Liver (tissue), 9 donors: ENCODE results near the gene TTF2. TPM values are rescaled to one million over a fixed set of nuclear protein-coding genes. Genes with fewer than 3 reads are reported as not detected.

Experiments used
- DNase-seq: peaks from one replicate; pipeline ENCODE4 v3.0.0-alpha.2; 2017; ENCODE audit warnings: low spot score
- H3K27ac ChIP-seq, 2 donors: one replicate each; pipeline ENCODE4 v1.7.0; 2013; ENCODE audit warnings: inconsistent platforms in 2 of 2, low read length in 2 of 2, control low read depth in 1 of 2, low read depth in 1 of 2, mild to moderate bottlenecking in 1 of 2
- H3K27me3 ChIP-seq, 4 donors: one replicate each; pipeline versions ENCODE4 v1.6.1 to v1.7.0; 2013; ENCODE audit warnings: low read length in 3 of 4, inconsistent platforms in 1 of 4, mild to moderate bottlenecking in 1 of 4, moderate library complexity in 1 of 4; ENCODE audit not compliant: control insufficient read depth in 4 of 4, insufficient read depth in 4 of 4
- H3K36me3 ChIP-seq, 4 donors: one replicate each; pipeline versions ENCODE4 v1.6.1 to v1.7.0; 2013; ENCODE audit warnings: low read length in 3 of 4, mild to moderate bottlenecking in 3 of 4, low read depth in 1 of 4, moderate library complexity in 1 of 4; ENCODE audit not compliant: control insufficient read depth in 4 of 4, insufficient read depth in 3 of 4
- H3K4me1 ChIP-seq, 4 donors: one replicate each; pipeline versions ENCODE4 v1.6.1 to v1.7.0; 2013; ENCODE audit warnings: low read length in 3 of 4, mild to moderate bottlenecking in 3 of 4, moderate library complexity in 1 of 4; ENCODE audit not compliant: control insufficient read depth in 4 of 4, insufficient read depth in 4 of 4
- H3K4me3 ChIP-seq, 3 donors: one replicate each; pipeline versions ENCODE4 v1.6.1 to v1.7.0; 2013; ENCODE audit warnings: low read length in 3 of 3, control low read depth in 1 of 3, low read depth in 1 of 3, mild to moderate bottlenecking in 1 of 3
- H3K9ac ChIP-seq, 2 donors: one replicate each; pipeline ENCODE4 v1.7.0; 2013; ENCODE audit warnings: low read length in 2 of 2, mild to moderate bottlenecking in 2 of 2, moderate library complexity in 2 of 2, control low read depth in 1 of 2, low read depth in 1 of 2
- H3K9me3 ChIP-seq, 4 donors: one replicate each; pipeline versions ENCODE4 v1.6.1 to v1.7.0; 2013; ENCODE audit warnings: low read length in 3 of 4; ENCODE audit not compliant: control insufficient read depth in 4 of 4
- EGR1 ChIP-seq, 2 donors: IDR thresholded peaks; 2 replicates each; pipeline ENCODE4 v1.6.1; 2016 to 2018; ENCODE audit warnings: antibody characterized with exemption in 2 of 2, low read depth in 2 of 2
- FOXA1 ChIP-seq: IDR thresholded peaks from 2 replicates; pipeline ENCODE4 v1.6.1; 2016; ENCODE audit warnings: antibody characterized with exemption
- FOXA2 ChIP-seq: IDR thresholded peaks from 2 replicates; pipeline ENCODE4 v1.6.1; 2016; ENCODE audit warnings: antibody characterized with exemption
- GABPA ChIP-seq, 2 donors: IDR thresholded peaks in 1 of 2; conservative IDR thresholded peaks in 1 of 2; 2 replicates each; pipeline ENCODE4 v1.6.1; 2016; ENCODE audit warnings: antibody characterized with exemption in 2 of 2, mild to moderate bottlenecking in 1 of 2, moderate library complexity in 1 of 2
- HNF4A ChIP-seq, 2 donors: conservative IDR thresholded peaks; 2 replicates each; pipeline ENCODE4 v1.6.1; 2016; ENCODE audit warnings: antibody characterized with exemption in 2 of 2, mild to moderate bottlenecking in 2 of 2
- HNF4G ChIP-seq: IDR thresholded peaks from 2 replicates; pipeline ENCODE4 v1.6.1; 2016; ENCODE audit warnings: antibody characterized with exemption
- JUND ChIP-seq, 2 donors: IDR thresholded peaks; 2 replicates each; pipeline ENCODE4 v1.6.1; 2016; ENCODE audit warnings: antibody characterized with exemption in 2 of 2
- NR2F2 ChIP-seq: IDR thresholded peaks from 2 replicates; pipeline ENCODE4 v1.6.1; 2016; ENCODE audit warnings: antibody characterized with exemption
- RAD21 ChIP-seq, 2 donors: IDR thresholded peaks; 2 replicates each; pipeline ENCODE4 v1.6.1; 2016; ENCODE audit warnings: antibody characterized with exemption in 2 of 2, mild to moderate bottlenecking in 2 of 2
- RXRA ChIP-seq, 2 donors: IDR thresholded peaks; 2 replicates each; pipeline ENCODE4 v1.6.1; 2017 to 2018; ENCODE audit warnings: antibody characterized with exemption in 2 of 2, mild to moderate bottlenecking in 1 of 2
- SP1 ChIP-seq: IDR thresholded peaks from 2 replicates; pipeline ENCODE4 v1.6.1; 2018; ENCODE audit warnings: antibody characterized with exemption, mild to moderate bottlenecking
- YY1 ChIP-seq: IDR thresholded peaks from 2 replicates; pipeline ENCODE4 v1.6.1; 2016; ENCODE audit warnings: antibody characterized with exemption, mild to moderate bottlenecking
- WGBS: extraction: QIAGEN DNeasy Blood & Tissue Kit; methylation state at CpG from one replicate; pipeline ENCODE4 v1.1.7; 2013; 5-methylcytosine and 5-hydroxymethylcytosine counted together
- polyA plus RNA-seq, 2 donors: library from polyadenylated mRNA; stranded (reverse) in 1 of 2; unstranded in 1 of 2; fragments of 200-250 nt in 1 of 2; fragments of >200 nt in 1 of 2; fragmentation: Nextera tagmentation in 1 of 2; extraction: Ambion mirVana in 1 of 2; gene quantifications; one replicate each; pipeline versions ENCODE4 v1.2.1 to v1.2.3, GENCODE V29; 2013 to 2015
- total RNA-seq, 2 donors: library from RNA; depleted of rRNA; stranded (reverse); fragments of >200 nt; gene quantifications; one replicate each; pipeline ENCODE4 v1.2.3, GENCODE V29; 2014
- TF ChIP-seq, protein P1 (sequence below): IDR thresholded peaks from 2 replicates; pipeline ENCODE4 v1.6.1; 2016; ENCODE audit warnings: antibody characterized with exemption
- TF ChIP-seq, protein P2 (sequence below): IDR thresholded peaks from 2 replicates; pipeline ENCODE4 v1.6.1; 2016; ENCODE audit warnings: antibody characterized with exemption, mild to moderate bottlenecking
- TF ChIP-seq, protein P3 (sequence below): fragments of 150-350 bp; IDR thresholded peaks from 2 replicates; pipeline ENCODE4 v1.5.1; 2017; ENCODE audit warnings: improper control_type of control experiment, low read depth, low read length; ENCODE audit not compliant: missing input control
- TF ChIP-seq, protein P4 (sequence below): IDR thresholded peaks from 2 replicates; pipeline ENCODE4 v1.6.1; 2016; ENCODE audit warnings: antibody characterized with exemption
- TF ChIP-seq, protein P5 (sequence below): IDR thresholded peaks from 2 replicates; pipeline ENCODE4 v1.6.1; 2016; ENCODE audit warnings: antibody characterized with exemption
- donor health status: healthy.
- donor health status: healthy.
- donor health status: healthy.
- donor health status: healthy.
- donor health status: healthy.

TTF2 gene
- total and polyA plus RNA-seq, 4 donors: 1.3 to 16.9 (median 2.8) TPM

DNA sequence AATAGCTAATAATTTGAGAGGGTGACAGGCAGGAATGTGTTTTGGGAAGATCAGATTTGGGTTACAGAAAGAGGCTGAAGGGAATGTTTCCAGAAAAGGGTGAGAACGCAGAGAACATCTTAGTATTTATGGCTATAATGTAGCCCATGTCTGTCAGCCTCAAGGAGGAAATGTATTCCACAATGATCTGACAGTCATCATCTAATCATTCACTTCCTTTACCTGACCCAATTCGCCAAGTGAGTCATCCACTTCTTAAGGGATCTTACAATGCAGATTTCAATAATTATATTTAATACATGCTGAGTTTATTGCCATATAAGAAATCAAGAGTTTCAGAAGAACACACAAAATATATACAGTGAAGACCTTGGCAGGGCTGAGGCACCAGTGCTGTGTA, 50.6 kb downstream of the TTF2 start:
- H3K27me3 ChIP-seq: no peaks in the 10 kb centered on the region
- H3K9ac ChIP-seq: no peak overlapping the region
- TF ChIP-seq EGR1 (IDR thresholded peaks at IDR 0.05; ENCODE audit: low read depth in 2 of 2) (no peak), SP1 (no peak), JUND (IDR thresholded peaks at IDR 0.05) (no peak), HNF4A (conservative IDR thresholded peaks at IDR 0.05) (no peak), RAD21 (IDR thresholded peaks at IDR 0.05) (no peak), HNF4G (no peak)
- TF ChIP-seq, protein P1, sequence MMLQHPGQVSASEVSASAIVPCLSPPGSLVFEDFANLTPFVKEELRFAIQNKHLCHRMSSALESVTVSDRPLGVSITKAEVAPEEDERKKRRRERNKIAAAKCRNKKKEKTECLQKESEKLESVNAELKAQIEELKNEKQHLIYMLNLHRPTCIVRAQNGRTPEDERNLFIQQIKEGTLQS: no peak
- TF ChIP-seq, protein P2, sequence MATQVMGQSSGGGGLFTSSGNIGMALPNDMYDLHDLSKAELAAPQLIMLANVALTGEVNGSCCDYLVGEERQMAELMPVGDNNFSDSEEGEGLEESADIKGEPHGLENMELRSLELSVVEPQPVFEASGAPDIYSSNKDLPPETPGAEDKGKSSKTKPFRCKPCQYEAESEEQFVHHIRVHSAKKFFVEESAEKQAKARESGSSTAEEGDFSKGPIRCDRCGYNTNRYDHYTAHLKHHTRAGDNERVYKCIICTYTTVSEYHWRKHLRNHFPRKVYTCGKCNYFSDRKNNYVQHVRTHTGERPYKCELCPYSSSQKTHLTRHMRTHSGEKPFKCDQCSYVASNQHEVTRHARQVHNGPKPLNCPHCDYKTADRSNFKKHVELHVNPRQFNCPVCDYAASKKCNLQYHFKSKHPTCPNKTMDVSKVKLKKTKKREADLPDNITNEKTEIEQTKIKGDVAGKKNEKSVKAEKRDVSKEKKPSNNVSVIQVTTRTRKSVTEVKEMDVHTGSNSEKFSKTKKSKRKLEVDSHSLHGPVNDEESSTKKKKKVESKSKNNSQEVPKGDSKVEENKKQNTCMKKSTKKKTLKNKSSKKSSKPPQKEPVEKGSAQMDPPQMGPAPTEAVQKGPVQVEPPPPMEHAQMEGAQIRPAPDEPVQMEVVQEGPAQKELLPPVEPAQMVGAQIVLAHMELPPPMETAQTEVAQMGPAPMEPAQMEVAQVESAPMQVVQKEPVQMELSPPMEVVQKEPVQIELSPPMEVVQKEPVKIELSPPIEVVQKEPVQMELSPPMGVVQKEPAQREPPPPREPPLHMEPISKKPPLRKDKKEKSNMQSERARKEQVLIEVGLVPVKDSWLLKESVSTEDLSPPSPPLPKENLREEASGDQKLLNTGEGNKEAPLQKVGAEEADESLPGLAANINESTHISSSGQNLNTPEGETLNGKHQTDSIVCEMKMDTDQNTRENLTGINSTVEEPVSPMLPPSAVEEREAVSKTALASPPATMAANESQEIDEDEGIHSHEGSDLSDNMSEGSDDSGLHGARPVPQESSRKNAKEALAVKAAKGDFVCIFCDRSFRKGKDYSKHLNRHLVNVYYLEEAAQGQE: no peak
- no peaks in the 10 kb centered on the region for H3K9me3 ChIP-seq
- no peaks in the 10 kb centered on the region for H3K4me1 ChIP-seq
- 94% methylated on average over 2 of the region's 2 CpGs for WGBS
- no peak overlapping the region for H3K4me3 ChIP-seq
- no peak overlapping the region for H3K27ac ChIP-seq
- no peaks in the 10 kb centered on the region for H3K36me3 ChIP-seq
- no peak for DNase-seq

DNA sequence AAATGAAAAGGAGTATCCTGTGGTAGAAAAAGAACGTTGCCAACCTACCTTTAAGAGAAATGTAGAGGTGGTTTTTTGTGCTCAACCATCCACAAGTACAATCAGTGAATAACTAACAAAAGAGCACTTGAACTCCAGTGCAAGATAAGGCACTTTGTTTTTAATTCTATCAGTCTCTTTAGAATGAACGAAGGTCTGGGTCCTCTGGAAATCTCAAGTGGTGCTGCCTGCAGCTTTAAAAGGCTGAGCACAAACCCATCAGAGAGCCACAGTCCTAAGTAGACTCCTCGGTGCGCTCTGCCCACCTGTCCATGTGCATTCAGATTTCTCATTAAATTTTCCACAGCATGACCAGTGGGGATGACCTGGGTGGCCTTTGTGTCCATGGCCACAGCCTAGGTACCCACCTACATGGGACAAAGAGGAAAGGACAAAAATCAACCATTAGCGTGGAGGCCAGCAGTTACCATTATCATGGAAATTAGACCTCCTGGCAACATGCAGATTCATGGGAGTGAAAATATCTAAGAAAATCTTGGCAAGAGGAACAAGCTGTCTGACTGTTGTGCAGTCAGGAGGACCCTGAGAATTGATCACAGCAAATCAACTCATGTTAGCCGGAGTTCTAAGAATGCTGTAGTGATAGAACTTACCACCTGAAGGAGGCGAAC, 52.1 kb downstream of the TTF2 start:
- no peak for TF ChIP-seq NR2F2
- no peak for TF ChIP-seq FOXA2
- no peak for TF ChIP-seq JUND (IDR thresholded peaks at IDR 0.05)
- no peak for TF ChIP-seq RAD21 (IDR thresholded peaks at IDR 0.05)
- no peak for TF ChIP-seq EGR1 (IDR thresholded peaks at IDR 0.05; ENCODE audit: low read depth in 2 of 2)
- TF ChIP-seq YY1: no peak
- TF ChIP-seq HNF4G: no peak
- TF ChIP-seq GABPA (IDR thresholded peaks at IDR 0.05 in 1 of 2, conservative IDR thresholded peaks at IDR 0.05 in 1 of 2): no peak
- TF ChIP-seq FOXA1: no peak
- TF ChIP-seq RXRA (IDR thresholded peaks at IDR 0.05): no peak
- H3K27me3 ChIP-seq: no peaks in the 10 kb centered on the region
- 89% methylated on average over 7 of the region's 7 CpGs for WGBS
- no peaks in the 10 kb centered on the region for H3K9me3 ChIP-seq
- DNase-seq: no peak
- no peak overlapping the region for H3K4me3 ChIP-seq
- H3K36me3 ChIP-seq: no peaks in the 10 kb centered on the region
- no peak overlapping the region for H3K27ac ChIP-seq
- H3K9ac ChIP-seq: no peak overlapping the region
- peaks cover 0 to 3% (median 0%) of the 10 kb centered on the region in 4 donors for H3K4me1 ChIP-seq

DNA sequence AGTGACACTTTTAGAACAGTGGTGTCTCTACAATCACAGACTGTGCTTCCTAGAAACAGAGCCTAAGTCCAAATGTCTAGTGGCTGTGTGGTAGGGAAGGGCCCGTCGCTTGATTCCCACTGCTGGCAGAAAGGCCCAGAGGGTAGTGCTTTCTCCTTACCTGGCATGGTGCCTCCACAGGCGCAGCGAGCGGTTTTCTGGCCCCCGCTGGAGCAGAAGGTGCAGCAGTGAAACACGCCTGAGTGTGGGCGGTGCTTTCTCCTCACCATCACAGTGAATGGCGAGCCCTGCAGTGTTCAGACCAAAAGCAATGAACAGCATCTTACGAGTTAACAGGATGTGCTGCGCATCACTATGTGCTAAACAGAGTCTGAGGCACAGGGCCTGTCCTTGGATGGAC, 53.1 kb downstream of the TTF2 start:
- 92% methylated on average over 11 of the region's 11 CpGs for WGBS
- H3K4me3 ChIP-seq: no peak overlapping the region
- DNase-seq: no peak

More for the DNA sequence above, 53.1 kb downstream of the TTF2 start:
- Histone ChIP-seq H3K9ac (no peak overlapping the region), H3K9me3 (no peaks in the 10 kb centered on the region), H3K27me3 (no peaks in the 10 kb centered on the region), H3K27ac (no peak overlapping the region), H3K36me3 (no peaks in the 10 kb centered on the region), H3K4me1 (peaks cover 0 to 13% (median 8%) of the 10 kb centered on the region in 4 donors)
- TF ChIP-seq HNF4G (no peak), RAD21 (IDR thresholded peaks at IDR 0.05) (no peak), HNF4A (conservative IDR thresholded peaks at IDR 0.05) (no peak), YY1 (no peak), RXRA (IDR thresholded peaks at IDR 0.05) (no peak), SP1 (no peak), EGR1 (IDR thresholded peaks at IDR 0.05; ENCODE audit: low read depth in 2 of 2) (no peak), NR2F2 (no peak), JUND (IDR thresholded peaks at IDR 0.05) (no peak)
- TF ChIP-seq, protein P3, sequence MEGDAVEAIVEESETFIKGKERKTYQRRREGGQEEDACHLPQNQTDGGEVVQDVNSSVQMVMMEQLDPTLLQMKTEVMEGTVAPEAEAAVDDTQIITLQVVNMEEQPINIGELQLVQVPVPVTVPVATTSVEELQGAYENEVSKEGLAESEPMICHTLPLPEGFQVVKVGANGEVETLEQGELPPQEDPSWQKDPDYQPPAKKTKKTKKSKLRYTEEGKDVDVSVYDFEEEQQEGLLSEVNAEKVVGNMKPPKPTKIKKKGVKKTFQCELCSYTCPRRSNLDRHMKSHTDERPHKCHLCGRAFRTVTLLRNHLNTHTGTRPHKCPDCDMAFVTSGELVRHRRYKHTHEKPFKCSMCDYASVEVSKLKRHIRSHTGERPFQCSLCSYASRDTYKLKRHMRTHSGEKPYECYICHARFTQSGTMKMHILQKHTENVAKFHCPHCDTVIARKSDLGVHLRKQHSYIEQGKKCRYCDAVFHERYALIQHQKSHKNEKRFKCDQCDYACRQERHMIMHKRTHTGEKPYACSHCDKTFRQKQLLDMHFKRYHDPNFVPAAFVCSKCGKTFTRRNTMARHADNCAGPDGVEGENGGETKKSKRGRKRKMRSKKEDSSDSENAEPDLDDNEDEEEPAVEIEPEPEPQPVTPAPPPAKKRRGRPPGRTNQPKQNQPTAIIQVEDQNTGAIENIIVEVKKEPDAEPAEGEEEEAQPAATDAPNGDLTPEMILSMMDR: no peak
- TF ChIP-seq, protein P1: no peak
- TF ChIP-seq, protein P4, sequence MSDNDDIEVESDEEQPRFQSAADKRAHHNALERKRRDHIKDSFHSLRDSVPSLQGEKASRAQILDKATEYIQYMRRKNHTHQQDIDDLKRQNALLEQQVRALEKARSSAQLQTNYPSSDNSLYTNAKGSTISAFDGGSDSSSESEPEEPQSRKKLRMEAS: no peak
- TF ChIP-seq, protein P5, sequence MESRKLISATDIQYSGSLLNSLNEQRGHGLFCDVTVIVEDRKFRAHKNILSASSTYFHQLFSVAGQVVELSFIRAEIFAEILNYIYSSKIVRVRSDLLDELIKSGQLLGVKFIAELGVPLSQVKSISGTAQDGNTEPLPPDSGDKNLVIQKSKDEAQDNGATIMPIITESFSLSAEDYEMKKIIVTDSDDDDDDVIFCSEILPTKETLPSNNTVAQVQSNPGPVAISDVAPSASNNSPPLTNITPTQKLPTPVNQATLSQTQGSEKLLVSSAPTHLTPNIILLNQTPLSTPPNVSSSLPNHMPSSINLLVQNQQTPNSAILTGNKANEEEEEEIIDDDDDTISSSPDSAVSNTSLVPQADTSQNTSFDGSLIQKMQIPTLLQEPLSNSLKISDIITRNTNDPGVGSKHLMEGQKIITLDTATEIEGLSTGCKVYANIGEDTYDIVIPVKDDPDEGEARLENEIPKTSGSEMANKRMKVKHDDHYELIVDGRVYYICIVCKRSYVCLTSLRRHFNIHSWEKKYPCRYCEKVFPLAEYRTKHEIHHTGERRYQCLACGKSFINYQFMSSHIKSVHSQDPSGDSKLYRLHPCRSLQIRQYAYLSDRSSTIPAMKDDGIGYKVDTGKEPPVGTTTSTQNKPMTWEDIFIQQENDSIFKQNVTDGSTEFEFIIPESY: no peak
